NCI-H345 treated with DMSO at 0.1 percent for 48 hours (cell line): ENCODE measurements around the gene DAB2IP.

ENCODE experiments used
- DNase-seq: peaks from one replicate; lab custom pipeline; 2025; ENCODE audit not compliant: unreplicated experiment; lab: John Stamatoyannopoulos, UW

The DAB2IP gene

DNA sequence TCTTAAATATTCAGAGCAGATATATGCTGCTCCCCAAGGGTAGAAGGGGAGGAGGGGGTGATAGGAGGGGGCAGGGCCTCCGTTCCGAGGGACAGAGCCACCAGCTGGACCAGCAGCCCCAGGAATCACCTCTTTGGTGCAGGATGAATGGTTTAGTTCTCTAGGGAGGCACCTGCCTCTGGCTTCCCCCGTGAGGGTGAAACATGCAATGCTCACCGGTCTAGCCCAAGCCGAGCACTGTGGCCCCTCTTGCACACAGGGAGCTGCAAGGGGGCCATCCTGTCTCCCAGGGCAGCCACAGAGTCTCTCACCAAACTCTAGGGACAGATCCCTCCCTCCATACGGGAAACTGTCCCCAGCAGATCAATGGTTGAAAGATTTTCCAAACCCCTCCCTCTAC lies 163.7 kb downstream of the DAB2IP start:
- no peak for DNase-seq

DNA sequence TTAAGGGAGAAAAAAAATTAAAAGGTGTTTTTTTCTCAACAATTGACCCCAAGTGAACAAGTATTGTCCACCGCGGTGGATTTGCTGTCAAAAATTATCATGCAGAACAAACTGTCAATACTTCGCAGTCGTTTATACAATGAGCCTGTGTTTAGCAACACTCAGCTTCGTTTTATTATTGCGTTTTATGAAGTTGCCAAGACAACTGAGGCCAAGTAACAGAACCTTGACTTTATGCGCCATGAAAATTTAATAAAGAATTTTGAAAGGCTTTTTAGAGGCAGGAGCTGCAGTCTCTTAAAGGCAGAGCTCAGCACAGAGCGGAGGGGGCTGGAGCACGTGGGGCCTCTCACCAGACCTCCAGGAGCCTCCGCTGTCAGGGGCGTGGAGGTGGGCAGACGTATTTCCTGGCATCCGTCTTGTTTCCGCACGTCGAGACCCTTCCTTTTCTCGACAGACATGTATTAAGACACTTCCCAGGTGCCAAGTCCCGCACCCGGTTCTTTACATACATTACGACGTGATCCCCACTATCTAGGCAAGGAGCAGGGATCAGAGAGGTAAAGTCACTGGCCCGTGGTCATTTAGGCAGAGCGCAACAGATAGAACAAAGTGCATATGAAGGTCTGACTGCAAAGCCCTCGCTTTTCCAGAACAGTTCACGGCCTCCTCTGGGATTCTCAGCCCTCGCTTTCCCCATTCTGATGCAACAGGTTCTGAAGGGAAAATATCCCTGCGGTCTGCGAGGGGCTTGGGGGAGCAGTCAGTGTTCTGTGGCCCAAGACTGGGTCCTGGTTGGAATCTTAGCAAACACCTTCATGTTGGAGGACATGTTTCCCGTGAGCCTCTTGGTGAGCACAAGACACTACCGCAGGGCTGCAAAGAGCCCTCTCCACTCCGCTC lies 164.4 kb downstream of the DAB2IP start:
- no peak for DNase-seq

DNA sequence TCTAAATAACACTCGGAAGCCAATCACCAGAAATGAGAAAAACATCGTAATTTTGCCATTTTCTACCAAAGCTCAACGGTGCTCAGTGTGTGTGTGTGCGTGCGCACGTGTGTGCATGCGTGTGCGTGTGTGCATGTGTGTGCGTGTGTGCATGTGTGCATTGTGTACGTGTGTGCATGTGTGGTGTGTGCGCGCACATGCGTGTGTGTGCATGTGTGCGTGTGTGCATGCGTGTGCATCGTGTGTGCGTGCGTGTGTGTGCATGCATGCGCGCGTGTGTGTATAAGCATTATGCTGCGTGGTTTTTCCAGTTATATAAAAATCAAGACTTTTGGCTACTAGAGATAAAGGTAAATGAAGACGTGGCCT lies 165.0 kb downstream of the DAB2IP start:
- DNase-seq: no peak

DNA sequence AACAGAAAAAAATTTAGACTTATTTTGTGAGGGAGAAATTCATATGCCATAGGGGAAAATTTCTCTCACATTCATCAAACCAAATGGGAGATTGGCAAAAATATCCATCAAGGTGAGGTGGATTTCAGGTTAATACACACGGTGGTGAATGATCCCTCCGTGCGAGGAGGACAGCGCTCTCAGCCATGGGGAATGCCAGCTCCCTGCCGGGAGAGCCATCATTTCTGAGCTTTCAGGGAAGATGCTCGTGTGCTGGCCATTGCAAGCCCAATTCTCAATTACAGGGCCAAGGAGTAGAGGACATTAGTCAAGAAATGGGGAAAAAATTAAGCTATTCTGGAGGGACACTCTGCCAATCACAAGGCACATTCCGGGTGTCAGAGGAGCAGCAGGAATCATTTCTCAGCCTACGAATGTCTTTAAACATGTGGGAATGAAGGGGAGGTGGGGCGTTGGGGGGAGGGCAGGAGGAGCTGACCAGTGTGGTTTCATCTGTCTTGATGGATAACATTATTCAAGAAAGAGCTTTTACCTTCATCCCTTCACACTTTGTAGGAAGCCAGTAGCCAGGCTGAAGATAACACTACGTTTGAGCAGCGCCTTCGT lies 165.5 kb downstream of the DAB2IP start:
- DNase-seq: no peak

DNA sequence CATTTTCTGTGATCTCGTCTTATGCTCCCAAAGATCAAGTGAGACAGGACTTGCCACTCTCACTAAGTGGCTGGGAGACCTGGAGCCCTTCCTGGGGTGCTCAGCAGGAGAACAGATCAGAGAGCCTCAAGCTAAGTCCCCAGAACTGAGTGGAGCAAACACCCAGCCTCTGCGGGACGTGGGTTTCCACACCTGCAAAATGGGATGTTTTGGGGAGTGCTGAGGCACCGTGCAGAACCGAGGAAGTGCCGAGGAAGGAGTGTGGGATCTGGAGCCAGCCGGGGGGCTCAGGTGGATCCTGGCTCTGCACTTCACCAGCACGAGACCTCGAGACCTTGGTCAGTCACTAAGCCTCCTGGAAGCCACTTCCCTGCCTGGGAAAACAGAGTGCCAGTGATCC lies 166.0 kb downstream of the DAB2IP start:
- no peak for DNase-seq

DNA sequence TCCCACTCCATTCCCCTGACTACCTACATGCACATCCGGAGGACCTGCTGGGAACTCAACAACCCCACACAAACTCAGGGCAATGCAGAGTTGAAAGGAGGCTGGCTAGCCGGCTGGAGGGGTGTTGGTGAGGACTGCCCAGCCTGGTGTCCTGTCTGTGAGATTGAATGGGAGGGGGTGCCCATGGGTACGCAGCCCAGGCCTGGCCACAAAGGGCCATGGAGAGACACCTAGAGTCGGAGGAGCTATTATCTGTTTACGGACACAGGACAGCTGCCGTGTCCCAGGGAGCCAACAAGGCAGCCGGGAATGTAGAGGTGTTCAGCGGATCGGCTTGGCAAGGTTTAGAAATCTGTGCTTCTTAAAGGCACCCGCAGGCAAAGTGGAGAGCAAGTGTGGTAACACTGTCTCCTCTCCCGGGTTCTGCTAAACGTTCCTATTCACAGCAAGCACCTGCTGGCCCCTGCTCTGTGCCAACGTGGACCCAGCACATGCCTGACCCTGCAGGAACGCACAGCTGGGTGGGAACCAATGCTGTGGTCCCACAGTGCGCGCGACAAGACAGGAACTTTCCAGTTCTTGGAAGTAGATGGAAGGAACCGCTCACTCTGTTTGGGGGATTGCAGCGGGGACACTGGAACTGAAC lies 166.7 kb downstream of the DAB2IP start:
- no peak for DNase-seq

DNA sequence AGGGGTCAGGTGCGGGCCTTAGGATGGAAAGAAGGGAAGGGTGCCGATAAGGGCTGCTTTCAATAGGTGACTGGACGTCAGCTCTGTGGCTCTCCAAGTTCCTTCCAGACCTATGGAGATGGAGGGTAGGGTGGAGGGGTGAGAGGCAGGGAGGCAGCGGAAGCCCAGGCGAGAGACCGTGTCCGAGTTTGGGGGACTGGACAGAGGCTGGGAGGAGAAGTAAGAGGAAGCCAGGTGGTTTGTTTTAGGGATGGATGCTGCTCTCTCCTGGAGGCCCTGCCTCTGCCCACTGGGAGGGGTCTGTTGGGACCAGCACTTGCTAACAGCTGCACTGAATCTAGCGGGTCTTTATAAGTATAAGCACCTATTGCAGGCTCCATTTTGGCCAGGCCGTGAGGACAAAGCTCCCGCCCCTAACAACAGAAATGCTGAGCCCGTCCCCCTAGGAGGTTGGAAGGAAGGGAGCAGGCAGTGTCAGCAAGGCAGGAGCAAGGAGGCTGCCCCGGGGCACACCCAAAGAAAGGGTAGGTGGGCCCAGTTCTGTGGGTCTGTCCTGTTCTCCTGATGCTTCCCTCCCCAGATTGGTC lies 167.5 kb downstream of the DAB2IP start:
- DNase-seq: no peak

DNA sequence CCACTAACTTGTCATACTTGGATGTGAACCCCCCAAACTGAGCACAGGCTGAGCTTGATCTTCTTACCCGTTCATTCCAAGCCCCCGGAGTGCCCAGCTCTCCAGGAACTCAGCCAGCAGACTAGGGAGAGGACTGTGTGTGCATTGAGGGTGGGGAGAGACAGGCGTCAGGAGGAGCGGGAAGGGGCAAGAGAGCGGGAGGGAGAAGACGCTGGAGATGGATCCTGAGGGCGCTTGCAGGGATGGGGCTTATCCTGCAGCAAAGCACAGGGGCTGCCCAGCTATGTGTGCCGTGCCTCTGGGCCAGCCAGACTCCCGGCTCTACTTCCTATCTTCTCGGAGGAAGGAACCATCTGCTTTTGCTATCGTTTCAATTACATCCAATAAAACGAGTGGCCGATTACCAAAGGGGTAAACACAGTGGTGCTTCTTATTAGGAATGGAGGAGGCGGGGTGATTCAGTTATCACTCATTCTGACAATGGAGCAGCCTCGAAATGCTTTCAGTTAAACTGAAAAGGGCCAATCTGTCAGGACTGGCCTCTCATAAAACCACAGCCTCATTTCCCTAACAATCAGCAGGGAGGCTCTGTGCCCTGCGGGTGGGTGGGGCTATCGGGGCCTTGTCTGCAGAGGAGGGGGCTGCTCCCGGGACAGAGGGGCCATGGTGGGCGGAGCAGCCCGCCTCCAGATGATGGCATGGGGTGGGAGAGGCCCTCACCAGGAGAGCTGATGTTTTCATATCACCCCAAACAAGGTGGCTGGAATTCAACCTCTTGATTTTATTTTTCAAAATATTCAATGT lies 168.2 kb downstream of the DAB2IP start:
- DNase-seq: no peak

DNA sequence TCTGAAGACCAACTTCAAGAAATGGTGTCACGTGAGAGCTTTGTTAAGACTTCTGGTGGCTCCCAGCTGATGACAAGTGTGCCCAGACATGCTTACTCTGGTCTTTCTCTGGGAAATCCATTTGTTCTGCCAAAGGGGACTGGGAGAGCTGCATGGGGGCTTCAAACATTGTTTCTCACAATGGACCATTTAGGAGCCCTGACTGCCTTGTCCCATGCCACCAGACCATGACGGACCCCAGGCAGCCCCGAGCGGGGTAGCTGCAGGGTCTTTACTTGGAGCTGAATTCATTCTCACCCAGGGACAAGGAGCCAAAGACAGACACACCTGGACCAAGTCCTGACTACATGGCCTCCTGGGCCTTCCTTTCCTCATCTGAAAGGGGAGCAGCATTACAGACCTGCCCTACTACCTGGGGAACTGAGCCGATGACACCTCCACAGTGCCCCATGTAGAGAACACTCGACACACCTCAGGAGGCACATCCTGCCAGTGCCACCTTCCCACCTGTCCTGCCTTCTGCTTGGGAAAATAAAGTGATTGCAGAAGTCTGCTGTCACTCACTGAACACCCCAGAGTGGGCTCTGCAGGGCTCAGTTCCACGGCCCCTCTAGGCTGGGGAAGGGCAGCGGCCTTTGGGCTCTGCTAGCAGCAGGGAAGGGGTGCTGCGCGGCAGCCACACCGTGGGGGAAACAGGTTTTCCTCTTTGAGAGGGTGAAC lies 169.0 kb downstream of the DAB2IP start:
- no peak for DNase-seq

DNA sequence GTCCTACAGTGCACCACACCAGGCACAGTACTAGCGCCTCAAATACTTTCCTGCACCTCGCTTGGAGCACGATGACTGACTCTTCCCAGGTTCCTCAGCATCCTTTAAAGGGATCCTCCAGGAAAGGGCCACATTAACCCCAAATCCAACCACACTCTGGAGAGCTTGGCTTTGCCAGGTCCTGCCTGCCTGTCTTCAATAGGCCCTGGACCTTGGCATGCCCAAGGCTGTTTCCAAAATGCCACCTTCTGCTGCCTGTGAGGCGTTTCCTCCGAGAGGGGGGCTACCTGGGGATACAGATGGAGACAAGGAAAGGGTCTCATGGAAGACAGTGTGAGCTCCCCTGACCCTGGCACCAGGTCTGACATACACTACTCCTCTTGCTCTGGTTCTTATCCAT lies 169.9 kb downstream of the DAB2IP start:
- no peak for DNase-seq

DNA sequence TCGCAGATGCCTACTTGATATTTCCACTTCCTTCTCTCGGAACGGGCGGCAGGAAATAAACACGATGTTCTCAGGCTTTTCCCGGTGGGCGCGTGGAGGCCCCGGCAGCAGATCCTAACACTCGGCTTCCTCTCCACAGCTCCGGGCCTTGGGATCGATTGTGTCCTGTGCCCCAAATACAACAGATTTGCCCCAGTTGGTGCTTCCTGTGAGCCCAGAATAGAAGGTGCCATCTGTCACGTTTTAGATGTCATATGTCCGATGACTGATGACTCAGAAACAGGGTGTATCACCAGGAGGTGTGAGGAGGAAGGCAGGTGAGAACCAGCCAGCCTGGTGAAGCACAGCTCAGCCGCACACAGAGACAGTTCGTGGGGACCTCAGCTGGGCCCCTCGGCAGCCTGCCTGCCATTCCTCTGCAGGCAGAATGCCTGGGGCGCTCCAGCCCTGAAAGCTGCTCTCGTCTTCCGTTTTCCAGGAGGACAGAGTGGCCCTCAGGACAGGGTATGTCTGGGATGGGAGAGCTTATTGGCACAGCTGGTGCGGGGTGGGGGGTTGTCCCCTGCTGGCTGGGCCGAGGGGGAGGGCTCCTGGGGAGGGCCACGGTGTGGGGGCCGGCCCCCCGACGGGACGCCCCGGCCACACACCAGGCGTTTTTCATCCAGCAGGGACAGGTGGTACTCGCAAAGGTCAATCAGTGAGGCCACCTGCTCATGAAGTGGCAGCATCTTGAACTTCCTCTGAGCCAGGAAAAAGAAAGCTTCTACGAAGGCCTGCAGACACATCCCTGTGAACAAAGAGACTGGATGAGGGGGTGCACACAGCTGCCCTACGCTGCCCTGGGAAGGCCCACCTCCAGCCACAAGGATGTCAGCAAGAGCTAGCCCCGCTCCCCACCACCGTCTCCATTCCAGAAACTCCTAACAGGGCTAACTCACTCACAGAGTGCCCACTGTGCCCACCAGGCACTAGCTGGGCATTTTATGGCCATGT lies 171.0 kb downstream of the DAB2IP start:
- DNase-seq: no peak

DNA sequence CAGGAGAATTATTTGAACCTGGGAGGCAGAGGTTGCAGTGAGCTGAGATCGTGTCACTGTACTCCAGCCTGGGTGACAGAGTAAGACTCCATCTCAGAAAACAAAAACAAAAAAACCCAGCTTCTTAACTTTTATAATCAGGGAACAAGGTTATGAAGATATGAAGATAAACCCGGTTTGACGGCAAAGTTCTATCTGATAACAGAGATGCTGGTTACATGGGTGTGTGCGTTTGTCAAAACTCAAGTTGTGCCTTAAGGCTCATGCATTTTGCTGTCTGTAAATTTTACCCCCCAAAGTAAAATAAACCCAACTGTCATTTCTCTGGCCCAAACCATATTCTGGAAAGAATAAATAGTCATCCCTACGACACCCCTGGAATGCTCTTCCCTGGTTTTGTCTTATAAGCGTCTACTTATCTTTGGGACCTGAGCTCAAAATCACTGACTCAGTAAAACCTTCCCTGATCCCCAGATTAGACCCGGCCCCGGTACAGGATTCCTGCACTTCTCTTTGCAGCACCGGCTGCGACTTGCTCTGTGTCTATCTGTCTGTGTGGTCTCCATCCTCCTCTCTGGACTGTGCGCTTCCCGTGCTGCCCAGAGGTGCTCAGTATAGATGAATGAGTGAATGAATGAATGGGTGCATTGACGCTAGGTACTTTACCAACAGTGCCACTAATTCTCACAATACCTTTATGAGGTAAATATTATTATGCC lies 172.2 kb downstream of the DAB2IP start:
- no peak for DNase-seq

DNA sequence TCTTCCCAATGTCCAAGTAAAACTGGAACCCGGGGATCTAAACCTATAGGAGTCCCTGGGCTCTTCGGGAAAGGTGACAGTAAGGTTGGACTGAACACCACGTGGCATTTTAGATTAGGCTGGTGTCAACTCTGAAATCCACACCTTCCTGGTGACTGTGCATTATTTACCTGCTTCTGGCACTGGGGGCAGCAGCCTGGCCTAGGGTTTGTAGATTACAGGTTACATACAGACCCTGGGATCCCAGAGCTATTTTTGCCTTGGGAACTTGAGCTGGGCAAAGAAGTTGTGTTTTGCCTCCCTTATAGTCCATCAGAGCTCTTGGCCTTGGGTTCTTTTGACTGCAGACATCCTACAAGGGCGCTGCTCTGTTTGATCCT lies 173.2 kb downstream of the DAB2IP start:
- no peak for DNase-seq

DNA sequence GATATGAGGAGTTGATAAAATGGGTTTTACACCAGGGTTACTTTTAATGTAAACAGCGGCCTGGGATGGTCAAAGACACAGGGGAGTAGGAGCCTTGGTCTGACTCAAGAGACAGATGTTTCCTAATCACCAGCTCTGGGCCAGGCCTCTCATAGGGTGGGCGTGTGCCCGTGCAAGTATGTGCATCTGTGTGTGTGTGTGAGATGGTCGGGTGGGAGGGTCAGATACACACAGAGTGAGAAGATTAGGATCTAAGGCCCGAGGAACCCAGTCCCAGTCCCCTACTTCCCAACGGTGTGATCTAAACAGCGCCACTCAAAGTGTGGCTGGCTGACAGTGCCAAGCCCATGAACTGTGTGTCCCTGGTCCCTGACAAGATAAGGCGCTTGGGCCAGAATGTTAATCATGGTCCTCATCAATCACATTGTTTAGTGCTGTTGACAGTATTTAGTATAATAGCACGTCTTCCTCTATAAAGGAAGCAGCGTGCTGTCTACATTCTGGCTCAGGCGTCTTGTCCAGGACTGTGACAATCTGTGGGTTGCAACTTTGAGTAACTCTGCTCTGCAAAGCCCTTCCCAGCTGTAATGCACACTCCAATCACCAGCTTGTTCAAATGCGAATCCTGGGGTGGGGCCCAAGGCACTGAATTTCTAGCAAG lies 173.7 kb downstream of the DAB2IP start:
- DNase-seq: no peak

DNA sequence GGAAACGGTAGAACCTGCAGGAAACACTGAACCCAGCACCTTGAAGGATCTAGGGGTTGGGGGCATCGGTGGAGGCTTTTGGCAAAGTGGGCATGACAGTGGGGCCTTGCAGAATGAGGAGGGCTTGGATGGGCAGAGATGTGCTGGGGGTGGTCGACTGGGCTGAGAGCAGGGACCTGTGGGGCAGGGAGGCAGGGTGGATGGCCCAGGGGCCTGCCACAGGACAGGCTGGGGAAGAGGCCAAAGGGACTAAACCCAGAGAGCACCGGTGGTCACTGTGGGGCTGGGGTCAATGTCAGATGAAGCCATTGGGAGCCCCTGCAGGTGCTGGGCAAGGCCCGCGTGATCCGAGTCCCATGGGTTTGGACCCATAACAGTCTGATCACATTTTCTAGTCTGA lies 175.3 kb downstream of the DAB2IP start:
- no peak for DNase-seq

DNA sequence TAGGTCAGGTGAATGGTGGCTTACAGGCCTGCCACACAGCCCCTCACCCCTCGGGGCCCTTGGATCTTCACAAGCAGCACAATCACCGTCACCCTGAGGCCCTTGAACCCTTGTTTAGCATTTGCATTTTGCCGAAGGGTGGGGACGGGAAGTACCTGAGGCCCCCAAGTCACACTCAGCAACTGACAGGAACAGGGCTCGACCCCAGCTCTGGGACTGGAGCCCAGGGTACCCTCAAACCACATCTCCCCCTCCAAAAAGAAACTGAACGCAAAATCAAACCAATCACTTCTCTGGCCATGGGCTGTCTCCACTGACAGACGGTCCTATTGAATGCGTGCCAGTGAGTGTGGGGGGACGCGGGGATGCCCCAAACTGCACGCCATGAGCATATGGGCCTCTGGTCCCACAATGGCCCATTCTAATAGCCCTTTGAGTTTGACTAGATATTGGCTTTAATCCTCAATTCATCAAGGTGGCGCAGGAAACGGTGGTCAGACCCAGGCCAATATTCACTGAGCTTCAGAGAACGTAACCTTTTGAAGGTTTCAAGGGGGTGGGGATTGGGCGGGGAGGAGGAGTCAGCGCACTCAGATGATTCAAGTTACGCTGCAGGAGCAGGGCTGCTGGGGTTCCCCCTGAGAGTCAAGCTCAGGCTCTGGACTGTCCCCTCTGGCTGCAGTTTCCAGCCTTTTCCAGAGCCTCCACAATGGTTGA lies 176.0 kb downstream of the DAB2IP start:
- DNase-seq: no peak

DNA sequence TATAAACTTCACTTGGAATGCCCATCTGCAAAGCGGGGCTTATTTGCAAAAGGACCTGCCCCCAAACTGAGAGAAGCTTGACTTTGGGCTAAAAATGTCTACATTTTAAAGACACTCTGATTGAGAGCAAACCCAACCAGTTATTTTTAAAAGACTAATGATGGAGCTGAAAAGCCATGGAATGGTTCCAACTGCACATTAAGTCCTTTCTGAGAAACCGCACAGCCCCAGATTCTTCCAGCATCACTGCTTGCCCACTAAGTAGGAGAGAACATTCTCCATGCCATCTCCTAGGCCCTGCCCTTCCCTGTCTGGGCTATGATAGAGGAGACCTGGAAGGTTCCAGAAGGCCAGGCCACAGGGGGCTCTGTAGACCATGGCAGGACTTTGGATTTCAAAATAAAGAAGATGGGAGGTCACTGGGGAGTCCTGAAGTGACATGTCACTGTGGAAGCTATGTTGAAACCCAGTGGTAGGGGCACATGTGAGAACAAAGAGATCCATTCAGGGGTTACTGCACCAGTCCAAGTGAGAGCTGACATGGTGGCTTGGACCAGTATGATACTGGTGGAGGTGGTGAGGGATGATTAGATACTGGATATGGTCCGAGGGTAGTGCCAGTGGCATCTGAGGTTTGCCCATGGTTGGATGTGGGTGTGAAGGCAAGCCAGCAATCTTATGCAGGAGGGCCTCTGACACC lies 179.2 kb downstream of the DAB2IP start:
- no peak for DNase-seq
